Liver (tissue), 9 donors: ENCODE data around the gene TMEM79. TPM values are rescaled to one million over a fixed set of nuclear protein-coding genes. Genes with fewer than 3 reads are reported as not detected.

Source experiments
- DNase-seq: peaks from one replicate; pipeline ENCODE4 v3.0.0-alpha.2; 2017; ENCODE audit warnings: low spot score
- H3K27ac ChIP-seq, 2 donors: one replicate each; pipeline ENCODE4 v1.7.0; 2013; ENCODE audit warnings: inconsistent platforms in 2 of 2, low read length in 2 of 2, control low read depth in 1 of 2, low read depth in 1 of 2, mild to moderate bottlenecking in 1 of 2
- H3K27me3 ChIP-seq, 4 donors: one replicate each; pipeline versions ENCODE4 v1.6.1 to v1.7.0; 2013; ENCODE audit warnings: low read length in 3 of 4, inconsistent platforms in 1 of 4, mild to moderate bottlenecking in 1 of 4, moderate library complexity in 1 of 4; ENCODE audit not compliant: control insufficient read depth in 4 of 4, insufficient read depth in 4 of 4
- H3K36me3 ChIP-seq, 4 donors: one replicate each; pipeline versions ENCODE4 v1.6.1 to v1.7.0; 2013; ENCODE audit warnings: low read length in 3 of 4, mild to moderate bottlenecking in 3 of 4, low read depth in 1 of 4, moderate library complexity in 1 of 4; ENCODE audit not compliant: control insufficient read depth in 4 of 4, insufficient read depth in 3 of 4
- H3K4me1 ChIP-seq, 4 donors: one replicate each; pipeline versions ENCODE4 v1.6.1 to v1.7.0; 2013; ENCODE audit warnings: low read length in 3 of 4, mild to moderate bottlenecking in 3 of 4, moderate library complexity in 1 of 4; ENCODE audit not compliant: control insufficient read depth in 4 of 4, insufficient read depth in 4 of 4
- H3K4me3 ChIP-seq, 3 donors: one replicate each; pipeline versions ENCODE4 v1.6.1 to v1.7.0; 2013; ENCODE audit warnings: low read length in 3 of 3, control low read depth in 1 of 3, low read depth in 1 of 3, mild to moderate bottlenecking in 1 of 3
- H3K9ac ChIP-seq, 2 donors: one replicate each; pipeline ENCODE4 v1.7.0; 2013; ENCODE audit warnings: low read length in 2 of 2, mild to moderate bottlenecking in 2 of 2, moderate library complexity in 2 of 2, control low read depth in 1 of 2, low read depth in 1 of 2
- H3K9me3 ChIP-seq, 4 donors: one replicate each; pipeline versions ENCODE4 v1.6.1 to v1.7.0; 2013; ENCODE audit warnings: low read length in 3 of 4; ENCODE audit not compliant: control insufficient read depth in 4 of 4
- ATF3 ChIP-seq: IDR thresholded peaks from 2 replicates; pipeline ENCODE4 v1.6.1; 2016; ENCODE audit warnings: antibody characterized with exemption
- CTCF ChIP-seq: fragments of 150-350 bp; IDR thresholded peaks from 2 replicates; pipeline ENCODE4 v1.5.1; 2017; ENCODE audit warnings: improper control_type of control experiment, low read depth, low read length; ENCODE audit not compliant: missing input control
- EGR1 ChIP-seq, 2 donors: IDR thresholded peaks; 2 replicates each; pipeline ENCODE4 v1.6.1; 2016 to 2018; ENCODE audit warnings: antibody characterized with exemption in 2 of 2, low read depth in 2 of 2
- FOXA1 ChIP-seq: IDR thresholded peaks from 2 replicates; pipeline ENCODE4 v1.6.1; 2016; ENCODE audit warnings: antibody characterized with exemption
- FOXA2 ChIP-seq: IDR thresholded peaks from 2 replicates; pipeline ENCODE4 v1.6.1; 2016; ENCODE audit warnings: antibody characterized with exemption
- GABPA ChIP-seq, 2 donors: IDR thresholded peaks in 1 of 2; conservative IDR thresholded peaks in 1 of 2; 2 replicates each; pipeline ENCODE4 v1.6.1; 2016; ENCODE audit warnings: antibody characterized with exemption in 2 of 2, mild to moderate bottlenecking in 1 of 2, moderate library complexity in 1 of 2
- JUND ChIP-seq, 2 donors: IDR thresholded peaks; 2 replicates each; pipeline ENCODE4 v1.6.1; 2016; ENCODE audit warnings: antibody characterized with exemption in 2 of 2
- REST ChIP-seq: IDR thresholded peaks from 2 replicates; pipeline ENCODE4 v1.6.1; 2016; ENCODE audit warnings: antibody characterized with exemption, mild to moderate bottlenecking
- RXRA ChIP-seq, 2 donors: IDR thresholded peaks; 2 replicates each; pipeline ENCODE4 v1.6.1; 2017 to 2018; ENCODE audit warnings: antibody characterized with exemption in 2 of 2, mild to moderate bottlenecking in 1 of 2
- SP1 ChIP-seq: IDR thresholded peaks from 2 replicates; pipeline ENCODE4 v1.6.1; 2018; ENCODE audit warnings: antibody characterized with exemption, mild to moderate bottlenecking
- TAF1 ChIP-seq: conservative IDR thresholded peaks from 2 replicates; pipeline ENCODE4 v1.6.1; 2016; ENCODE audit warnings: antibody characterized with exemption, mild to moderate bottlenecking
- YY1 ChIP-seq: IDR thresholded peaks from 2 replicates; pipeline ENCODE4 v1.6.1; 2016; ENCODE audit warnings: antibody characterized with exemption, mild to moderate bottlenecking
- WGBS: extraction: QIAGEN DNeasy Blood & Tissue Kit; methylation state at CpG from one replicate; pipeline ENCODE4 v1.1.7; 2013; 5-methylcytosine and 5-hydroxymethylcytosine counted together
- polyA plus RNA-seq, 2 donors: library from polyadenylated mRNA; stranded (reverse) in 1 of 2; unstranded in 1 of 2; fragments of 200-250 nt in 1 of 2; fragments of >200 nt in 1 of 2; fragmentation: Nextera tagmentation in 1 of 2; extraction: Ambion mirVana in 1 of 2; gene quantifications; one replicate each; pipeline versions ENCODE4 v1.2.1 to v1.2.3, GENCODE V29; 2013 to 2015
- total RNA-seq, 2 donors: library from RNA; depleted of rRNA; stranded (reverse); fragments of >200 nt; gene quantifications; one replicate each; pipeline ENCODE4 v1.2.3, GENCODE V29; 2014
- TF ChIP-seq, protein P1 (sequence below): IDR thresholded peaks from 2 replicates; pipeline ENCODE4 v1.6.1; 2016; ENCODE audit warnings: antibody characterized with exemption
- donor health status: healthy.
- donor health status: healthy.
- donor health status: healthy.
- donor health status: healthy.
- donor health status: healthy.

The TMEM79 gene
- total and polyA plus RNA-seq, 4 donors, result 1.2 to 2.2 (median 1.6) TPM

- Histone ChIP-seq H3K9ac (no peak overlapping the region), H3K4me3 (no peak overlapping the region), H3K9me3 (no peaks in the 10 kb centered on the region), H3K27me3 (no peaks in the 10 kb centered on the region), H3K4me1 (peaks cover 4 to 17% (median 9%) of the 10 kb centered on the region in 4 donors), H3K27ac (no peak overlapping the region), H3K36me3 (peaks cover 0 to 20% (median 5%) of the 10 kb centered on the region in 4 donors)
- TF ChIP-seq SP1, result no peak
- no peak for TF ChIP-seq GABPA (IDR thresholded peaks at IDR 0.05 in 1 of 2, conservative IDR thresholded peaks at IDR 0.05 in 1 of 2)
- no peak for TF ChIP-seq REST
- no peak for TF ChIP-seq JUND (IDR thresholded peaks at IDR 0.05)
- no peak for TF ChIP-seq CTCF
- TF ChIP-seq EGR1 (IDR thresholded peaks at IDR 0.05; ENCODE audit: low read depth in 2 of 2), result no peak
- TF ChIP-seq TAF1, result no peak
- TF ChIP-seq, protein P1, sequence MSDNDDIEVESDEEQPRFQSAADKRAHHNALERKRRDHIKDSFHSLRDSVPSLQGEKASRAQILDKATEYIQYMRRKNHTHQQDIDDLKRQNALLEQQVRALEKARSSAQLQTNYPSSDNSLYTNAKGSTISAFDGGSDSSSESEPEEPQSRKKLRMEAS, result no peak
- WGBS, result 90% methylated on average over 17 of the region's 17 CpGs
- DNase-seq, result no peak
These were observed 39.4 kb upstream of the TMEM79 start for GRCh38 chr1:156244712-156245111.

DNA sequence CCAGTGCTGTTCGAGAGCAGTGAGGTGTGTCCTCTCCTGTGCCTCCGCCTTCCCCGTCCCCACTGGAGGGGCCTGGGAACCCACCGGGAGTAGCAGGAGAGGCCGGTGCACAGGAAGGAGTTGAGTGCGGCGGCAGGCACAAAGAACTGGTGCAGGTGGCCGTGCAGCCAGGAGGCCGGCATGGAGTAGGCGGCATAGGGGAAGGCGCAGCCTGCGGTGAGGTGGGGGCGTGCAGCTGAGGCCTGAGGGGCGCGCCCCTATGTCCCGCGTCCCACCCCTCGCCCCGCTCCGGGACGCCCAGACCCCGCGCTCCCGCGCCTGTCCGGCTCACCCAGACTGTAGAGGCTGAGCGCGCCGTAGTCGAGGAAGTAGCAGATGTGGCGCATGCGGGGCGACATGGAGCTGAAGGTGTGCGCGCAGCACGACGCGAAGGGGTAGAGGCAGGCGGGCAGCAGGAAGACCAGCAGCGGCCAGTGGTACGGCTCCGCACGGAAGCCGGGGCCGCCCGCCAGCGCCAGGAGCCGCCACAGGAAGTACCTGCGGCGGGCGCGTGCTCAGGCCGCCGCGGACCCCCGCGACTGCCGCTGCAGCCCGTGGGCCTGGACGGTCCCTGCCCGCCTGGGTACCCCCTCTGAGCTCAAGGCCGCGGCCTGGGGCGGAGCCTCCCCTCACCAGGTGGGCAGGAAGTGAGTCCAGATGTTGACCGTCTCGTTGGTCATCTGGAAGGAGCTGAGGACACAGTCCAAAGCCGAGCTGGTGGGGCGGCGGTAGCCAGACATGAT is 38.5 kb upstream of the TMEM79 start:
- Histone ChIP-seq H3K9ac (no peak overlapping the region), H3K27ac (no peak overlapping the region), H3K36me3 (peaks cover 2 to 25% (median 12%) of the 10 kb centered on the region in 4 donors), H3K9me3 (no peaks in the 10 kb centered on the region), H3K4me3 (peak overlapping the region in 1 of 3 donors; percentile 32), H3K27me3 (no peaks in the 10 kb centered on the region), H3K4me1 (peaks cover 4 to 17% (median 9%) of the 10 kb centered on the region in 4 donors)
- TF ChIP-seq YY1, result no peak
- WGBS, result 4% methylated on average over 69 of the region's 69 CpGs
- DNase-seq, result no peak

DNA sequence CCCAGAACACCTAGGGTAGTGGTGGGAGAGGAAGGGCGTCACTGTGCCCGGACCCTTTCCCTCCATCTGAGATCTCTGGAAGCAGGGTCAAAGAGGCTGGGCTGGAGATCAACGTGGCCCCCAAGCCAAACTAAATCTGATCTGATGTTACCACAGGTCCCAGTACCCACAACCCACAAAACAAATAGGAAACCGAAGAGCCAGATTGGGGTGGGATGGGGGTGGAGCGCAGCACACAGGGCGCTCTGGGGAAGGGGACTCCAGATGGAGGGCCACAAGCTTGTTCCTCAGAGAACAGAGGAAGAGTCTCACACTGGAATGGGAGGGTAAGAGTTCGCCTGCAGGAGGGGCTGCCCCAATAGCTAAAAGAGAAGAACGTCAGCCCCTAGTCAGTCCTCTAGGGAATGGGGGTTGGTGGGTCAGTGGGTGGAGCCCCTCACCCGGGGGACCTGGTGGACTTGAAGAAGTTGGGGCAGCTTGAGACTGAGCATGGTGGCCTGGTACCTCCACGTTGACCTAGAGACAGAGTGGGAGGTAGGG is 37.8 kb upstream of the TMEM79 start:
- no peaks in the 10 kb centered on the region for H3K9me3 ChIP-seq
- no peak overlapping the region for H3K27ac ChIP-seq
- H3K36me3 ChIP-seq, result peaks cover 5 to 32% (median 16%) of the 10 kb centered on the region in 4 donors
- H3K4me3 ChIP-seq, result peak overlapping the region in 1 of 3 donors; percentile 32
- 46% methylated on average over 10 of the region's 10 CpGs for WGBS
- H3K27me3 ChIP-seq, result no peaks in the 10 kb centered on the region
- peaks cover 4 to 17% (median 9%) of the 10 kb centered on the region in 4 donors for H3K4me1 ChIP-seq
- DNase-seq, result no peak
- no peak overlapping the region for H3K9ac ChIP-seq
- TF ChIP-seq CTCF (no peak), YY1 (no peak), ATF3 (no peak), FOXA2 (no peak), FOXA1 (no peak), REST (no peak), RXRA (IDR thresholded peaks at IDR 0.05) (no peak)
- TF ChIP-seq, protein P1, result no peak
